AG04450 (cell line): Measurements from ENCODE around the gene PRKAB2. TPM values are rescaled to one million over a fixed set of nuclear protein-coding genes. Genes with fewer than 3 reads are reported as not detected.

Experiments
- CTCF ChIA-PET: fragments of 300-600, 350-600 bp; formaldehyde crosslinking; extraction: SDS; loops from one replicate; lab custom pipeline; 2022; ENCODE audit warnings: antibody characterized with exemption, inconsistent platforms; lab: Charles Lee
- POLR2A ChIA-PET: fragments of 350-600 bp; formaldehyde crosslinking; extraction: SDS; loops from one replicate; lab custom pipeline; 2021; ENCODE audit warnings: antibody characterized with exemption, inconsistent platforms; lab: Yijun Ruan, JAX
- DNase-seq: peaks from one replicate; pipeline ENCODE4 v3.0.0-alpha.2; 2011; ENCODE audit warnings: low read depth, low spot score
- H3K27ac ChIP-seq: one replicate; pipeline ENCODE4 v1.5.1; 2012; ENCODE audit warnings: low read depth, low read length, control low read depth
- H3K27me3 ChIP-seq: one replicate; pipeline ENCODE4 v1.6.0; 2012; ENCODE audit warnings: low read length; ENCODE audit not compliant: control insufficient read depth, insufficient read depth
- H3K4me3 ChIP-seq: 2 replicates; pipeline ENCODE4 v1.5.1; 2011; ENCODE audit warnings: mild to moderate bottlenecking, low read depth, low read length, control low read depth
- H3K9me3 ChIP-seq: 2 replicates; pipeline ENCODE4 v1.5.1; 2012; ENCODE audit warnings: low read length; ENCODE audit not compliant: control insufficient read depth, insufficient read depth
- CTCF ChIP-seq: IDR thresholded peaks from 2 replicates; pipeline ENCODE4 v1.5.1; 2011; ENCODE audit warnings: low read depth, low read length, control low read depth, inconsistent platforms
- polyA plus RNA-seq: library from polyadenylated mRNA; depleted of rRNA; stranded (reverse); fragments of >200 nt; gene quantifications from 2 replicates; pipeline ENCODE4 v1.2.3, GENCODE V29; 2011; rRNA removed

Gene PRKAB2
- polyA plus RNA-seq, 1 experiment = 28.1 TPM

- H3K4me3 ChIP-seq = no peak overlapping the region
- no peak overlapping the region for H3K27ac ChIP-seq
- no peaks in the 10 kb centered on the region for H3K9me3 ChIP-seq
- ChIA-PET POLR2A (no interaction called here), CTCF (no interaction called here)
- DNase-seq = no peak
- no peaks in the 10 kb centered on the region for H3K27me3 ChIP-seq
- no peak for TF ChIP-seq CTCF
Observed at GRCh38 chr1:147105909-147106308, 66.4 kb downstream of the PRKAB2 start.

Other genes starting within 250 kb of the PRKAB2 start
- gene NBPF12, start 234.1 kb downstream of the PRKAB2 start, polyA plus RNA-seq = 9.4 and 10.4 TPM in 2 replicates
- gene FMO5, start 52.9 kb upstream of the PRKAB2 start, polyA plus RNA-seq = 0.98 and 1.2 TPM in 2 replicates
- 33.8 and 40.1 TPM in 2 replicates for gene CHD1L, start 70.2 kb upstream of the PRKAB2 start, polyA plus RNA-seq